Measurements from ENCODE around the gene SMG1.

Gene SMG1

DNA sequence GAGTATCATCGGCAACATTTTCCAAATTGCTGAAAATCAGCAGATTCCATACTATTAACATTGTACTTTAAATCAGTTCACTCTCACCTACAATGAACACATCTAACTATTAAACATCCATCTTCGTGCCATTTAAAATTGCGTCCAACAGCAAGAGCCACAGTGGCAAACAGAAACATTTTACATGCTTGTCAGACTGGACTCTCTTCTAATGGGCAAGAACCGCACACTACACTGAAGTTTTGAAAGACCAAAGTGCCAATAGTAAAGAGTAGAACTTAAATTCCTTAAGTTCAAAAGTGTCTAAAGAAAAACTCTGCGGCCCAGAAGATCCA is 136.7 kb downstream of the SMG1 start:
- TF ChIP-seq, protein P1, sequence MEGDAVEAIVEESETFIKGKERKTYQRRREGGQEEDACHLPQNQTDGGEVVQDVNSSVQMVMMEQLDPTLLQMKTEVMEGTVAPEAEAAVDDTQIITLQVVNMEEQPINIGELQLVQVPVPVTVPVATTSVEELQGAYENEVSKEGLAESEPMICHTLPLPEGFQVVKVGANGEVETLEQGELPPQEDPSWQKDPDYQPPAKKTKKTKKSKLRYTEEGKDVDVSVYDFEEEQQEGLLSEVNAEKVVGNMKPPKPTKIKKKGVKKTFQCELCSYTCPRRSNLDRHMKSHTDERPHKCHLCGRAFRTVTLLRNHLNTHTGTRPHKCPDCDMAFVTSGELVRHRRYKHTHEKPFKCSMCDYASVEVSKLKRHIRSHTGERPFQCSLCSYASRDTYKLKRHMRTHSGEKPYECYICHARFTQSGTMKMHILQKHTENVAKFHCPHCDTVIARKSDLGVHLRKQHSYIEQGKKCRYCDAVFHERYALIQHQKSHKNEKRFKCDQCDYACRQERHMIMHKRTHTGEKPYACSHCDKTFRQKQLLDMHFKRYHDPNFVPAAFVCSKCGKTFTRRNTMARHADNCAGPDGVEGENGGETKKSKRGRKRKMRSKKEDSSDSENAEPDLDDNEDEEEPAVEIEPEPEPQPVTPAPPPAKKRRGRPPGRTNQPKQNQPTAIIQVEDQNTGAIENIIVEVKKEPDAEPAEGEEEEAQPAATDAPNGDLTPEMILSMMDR (IDR thresholded peaks at IDR 0.05), result no peak

- TF ChIP-seq, protein P1 (IDR thresholded peaks at IDR 0.05), result no peak
Measured at GRCh38 chr16:18788828-18789514, 137.2 kb downstream of the SMG1 start.

DNA sequence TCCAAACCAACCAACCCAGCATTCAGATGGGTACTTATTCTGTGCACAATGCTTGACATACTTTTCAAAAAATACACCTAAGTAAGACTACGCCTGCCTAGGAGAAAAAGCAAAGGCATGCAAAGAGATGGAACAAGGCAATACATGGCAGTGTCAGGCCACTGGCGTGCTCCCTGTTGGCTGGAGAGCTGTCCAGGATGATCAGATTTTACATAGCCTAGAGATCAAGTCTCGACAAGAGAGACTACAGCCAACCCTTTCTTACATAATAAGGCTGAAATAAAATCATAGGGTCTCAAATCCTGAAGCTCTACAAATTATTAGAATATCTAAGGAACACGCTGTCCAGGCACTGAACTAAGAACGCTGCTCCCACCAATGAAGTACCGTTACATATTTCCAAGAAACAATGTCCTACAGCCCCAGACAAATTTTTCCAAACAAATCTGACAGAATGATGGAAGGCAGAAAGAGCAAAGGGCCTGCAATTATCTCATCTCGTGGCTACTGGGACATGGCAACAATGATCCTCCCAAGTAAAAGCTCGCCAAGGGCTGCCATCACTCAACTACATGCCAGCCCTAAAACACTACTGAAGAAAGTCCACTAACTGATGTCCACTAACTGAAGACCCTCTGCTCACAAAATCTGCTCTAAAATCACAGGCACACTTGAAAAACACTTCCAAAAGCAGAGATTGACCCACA is 141.1 kb downstream of the SMG1 start:
- TF ChIP-seq, protein P1 (IDR thresholded peaks at IDR 0.05), result no peak

DNA sequence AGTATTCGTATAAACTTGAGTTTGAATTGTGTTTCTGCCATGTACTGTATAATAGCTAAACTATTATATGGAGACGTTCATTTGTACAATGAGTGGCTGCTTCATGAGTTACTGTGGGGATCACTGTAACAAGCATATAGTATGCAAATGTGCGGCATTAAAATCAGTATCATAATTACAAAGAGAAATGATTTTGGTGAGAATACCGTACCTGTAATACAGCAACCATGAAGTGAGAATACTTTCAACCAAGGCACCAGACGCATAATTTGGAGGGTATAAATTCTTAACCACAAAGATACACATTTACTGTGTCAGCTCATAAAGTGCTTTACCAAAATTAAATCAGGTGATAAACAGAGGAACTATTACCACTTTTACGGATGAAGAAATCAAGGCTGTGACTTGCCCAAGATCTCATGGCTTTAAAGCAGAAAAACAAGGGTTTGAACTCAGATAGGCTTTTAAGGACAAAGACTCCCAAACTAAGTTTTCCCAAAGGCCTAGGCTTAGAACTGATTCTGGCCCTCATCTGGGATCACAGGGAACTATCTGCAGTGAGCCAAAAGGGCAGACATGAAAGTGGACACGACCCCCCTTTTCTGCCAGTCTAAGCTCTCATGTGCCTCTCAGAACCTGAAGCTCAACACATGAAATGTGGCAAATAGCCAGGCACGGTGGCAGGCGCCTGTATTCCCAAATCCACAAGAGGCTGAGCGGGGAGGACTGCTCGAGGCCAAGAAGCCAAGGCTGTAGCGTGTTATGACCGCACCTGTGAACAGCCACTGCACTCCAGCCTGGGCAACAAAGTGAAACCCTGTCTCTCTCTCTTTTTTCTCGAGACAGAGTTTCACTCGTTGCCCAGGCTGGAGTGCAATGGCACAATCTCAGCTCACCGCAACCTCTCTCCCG is 142.5 kb downstream of the SMG1 start:
- TF ChIP-seq, protein P1 (IDR thresholded peaks at IDR 0.05), result no peak

DNA sequence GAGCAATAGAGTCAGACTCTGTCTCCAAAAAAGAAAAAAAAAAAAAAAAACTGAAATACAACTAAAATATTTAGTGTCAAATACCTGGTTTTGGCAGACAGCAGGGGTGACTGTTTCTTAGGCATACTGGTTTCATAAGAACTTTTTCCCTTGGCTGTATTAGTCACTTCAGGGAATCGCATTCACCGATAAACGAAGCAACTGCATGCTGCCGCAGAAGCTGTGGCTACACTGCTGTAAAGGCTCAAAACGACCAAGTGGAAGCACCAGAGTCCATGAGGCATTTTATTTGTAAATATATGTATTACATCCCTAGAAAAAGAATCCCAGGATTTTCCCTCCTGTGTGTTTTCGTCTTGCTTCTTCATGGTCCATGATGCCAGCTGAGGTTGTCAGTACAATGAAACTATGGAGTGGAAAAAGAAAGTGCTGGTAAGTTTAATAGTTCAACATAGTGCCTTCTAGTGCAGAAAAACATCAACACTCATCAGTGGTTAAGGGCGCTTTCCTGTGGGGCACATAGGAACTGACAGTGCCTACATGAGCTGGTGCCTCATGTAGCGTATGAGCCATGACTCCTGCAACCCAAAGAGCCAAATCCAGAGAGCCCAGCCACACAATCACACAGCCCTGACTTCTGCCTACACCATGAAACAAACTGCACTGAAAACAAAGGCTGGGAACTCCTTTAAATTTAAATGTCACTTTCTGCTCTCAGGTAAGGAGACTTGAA is 143.3 kb downstream of the SMG1 start:
- TF ChIP-seq, protein P1 (IDR thresholded peaks at IDR 0.05), result no peak

GRCh38 chr16:18759598-18760520 is 166.3 kb downstream of the SMG1 start:
- TF ChIP-seq, protein P1 (IDR thresholded peaks at IDR 0.05), result peak; percentile 54
